HL-60 (cell line): ENCODE results near the gene NRCAM.
"Not testable (repeated sequence)": the region's sequence is repeated elsewhere in the genome, so short reads cannot be mapped to it uniquely, and the experiment has no call there.

Source experiments
- DNase-seq, 2 experiments: peaks; one replicate each; pipeline ENCODE4 v3.0.0-alpha.2; 2010 to 2020; ENCODE audit warnings: low read depth in 1 of 2, low spot score in 1 of 2
- H3K27ac ChIP-seq: fragments of 250-450 bp; sonication (Bioruptor Pico); replicated peaks from 2 replicates; pipeline ENCODE4 v1.5.1; 2020; ENCODE audit warnings: mild to moderate bottlenecking, moderate library complexity
- H3K27me3 ChIP-seq: fragments of 250-450 bp; sonication (Bioruptor Pico); 2 replicates; pipeline ENCODE4 v1.5.1; 2021; ENCODE audit warnings: mild to moderate bottlenecking, moderate library complexity; ENCODE audit not compliant: insufficient read depth, poor library complexity, severe bottlenecking
- H3K4me3 ChIP-seq: replicated peaks from 2 replicates; pipeline ENCODE4 v1.5.1; 2011; ENCODE audit warnings: mild to moderate bottlenecking, control low read depth, low read length; ENCODE audit not compliant: insufficient read depth
- GABPA ChIP-seq: IDR thresholded peaks from 2 replicates; pipeline ENCODE4 v1.6.1; 2012; ENCODE audit warnings: low read depth
- POLR2AphosphoS5 ChIP-seq: IDR thresholded peaks from 2 replicates; pipeline ENCODE4 v1.6.1; 2012; ENCODE audit warnings: low read depth
- SPI1 ChIP-seq: IDR thresholded peaks from 2 replicates; pipeline ENCODE4 v1.6.1; 2012; ENCODE audit warnings: low read depth, mild to moderate bottlenecking, borderline replicate concordance
- TF ChIP-seq, protein P1 (sequence below): IDR thresholded peaks from one replicate; pipeline ENCODE4 v1.5.1; 2011; ENCODE audit warnings: low read length, control low read depth, inconsistent platforms; ENCODE audit not compliant: insufficient read depth
- TF ChIP-seq, protein P2 (sequence below): IDR thresholded peaks from 2 replicates; pipeline ENCODE4 v1.6.1; 2012; ENCODE audit warnings: low read depth; ENCODE audit not compliant: insufficient replicate concordance

Gene NRCAM

DNA sequence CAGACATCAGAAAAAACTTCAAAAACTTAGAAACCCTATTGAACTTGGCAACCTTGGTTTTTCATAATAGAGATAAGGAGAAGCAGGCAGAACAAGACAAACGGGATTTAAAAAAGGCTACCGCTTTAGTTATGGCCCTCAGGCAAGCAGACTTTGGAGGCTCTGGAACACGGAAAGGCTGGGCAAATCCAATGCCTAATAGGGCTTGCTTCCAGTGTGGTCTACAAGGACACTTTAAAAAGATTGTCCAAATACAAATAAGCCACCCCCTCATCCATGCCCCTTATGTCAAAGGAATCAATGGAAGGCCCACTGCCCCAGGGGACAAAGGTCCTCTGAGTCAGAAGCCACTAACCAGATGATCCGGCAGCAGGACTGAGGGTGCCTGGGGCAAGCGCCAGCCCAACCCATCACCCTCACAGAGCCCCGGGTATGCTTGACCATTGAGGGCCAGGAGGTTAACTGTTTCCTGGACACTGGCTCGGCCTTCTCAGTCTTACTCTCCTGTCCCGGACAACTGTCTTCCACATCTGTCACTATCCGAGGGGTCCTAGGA, 115.3 kb downstream of the NRCAM start:
- Histone ChIP-seq H3K4me3 (no peak overlapping the region), H3K27me3 (no peaks in the 10 kb centered on the region), H3K27ac (no peak overlapping the region)
- TF ChIP-seq, protein P1, sequence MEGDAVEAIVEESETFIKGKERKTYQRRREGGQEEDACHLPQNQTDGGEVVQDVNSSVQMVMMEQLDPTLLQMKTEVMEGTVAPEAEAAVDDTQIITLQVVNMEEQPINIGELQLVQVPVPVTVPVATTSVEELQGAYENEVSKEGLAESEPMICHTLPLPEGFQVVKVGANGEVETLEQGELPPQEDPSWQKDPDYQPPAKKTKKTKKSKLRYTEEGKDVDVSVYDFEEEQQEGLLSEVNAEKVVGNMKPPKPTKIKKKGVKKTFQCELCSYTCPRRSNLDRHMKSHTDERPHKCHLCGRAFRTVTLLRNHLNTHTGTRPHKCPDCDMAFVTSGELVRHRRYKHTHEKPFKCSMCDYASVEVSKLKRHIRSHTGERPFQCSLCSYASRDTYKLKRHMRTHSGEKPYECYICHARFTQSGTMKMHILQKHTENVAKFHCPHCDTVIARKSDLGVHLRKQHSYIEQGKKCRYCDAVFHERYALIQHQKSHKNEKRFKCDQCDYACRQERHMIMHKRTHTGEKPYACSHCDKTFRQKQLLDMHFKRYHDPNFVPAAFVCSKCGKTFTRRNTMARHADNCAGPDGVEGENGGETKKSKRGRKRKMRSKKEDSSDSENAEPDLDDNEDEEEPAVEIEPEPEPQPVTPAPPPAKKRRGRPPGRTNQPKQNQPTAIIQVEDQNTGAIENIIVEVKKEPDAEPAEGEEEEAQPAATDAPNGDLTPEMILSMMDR = no peak
- no peak for DNase-seq

DNA sequence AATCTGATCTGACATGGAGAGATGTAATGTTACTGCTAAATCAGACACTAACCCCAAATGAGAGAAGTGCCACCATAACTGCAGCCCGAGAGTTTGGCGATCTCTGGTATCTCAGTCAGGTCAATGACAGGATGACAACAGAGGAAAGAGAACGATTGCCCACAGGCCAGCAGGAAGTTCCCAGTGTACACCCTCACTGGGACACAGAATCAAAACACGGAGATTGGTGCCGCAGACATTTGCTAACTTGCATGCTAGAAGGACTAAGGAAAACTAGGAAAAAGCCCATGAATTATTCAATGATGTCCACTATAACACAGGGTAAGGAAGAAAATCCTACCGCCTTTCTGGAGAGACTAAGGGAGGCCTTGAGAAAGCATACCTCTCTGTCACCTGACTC, 115.8 kb downstream of the NRCAM start:
- H3K27me3 ChIP-seq, DNase-seq, H3K27ac ChIP-seq, H3K4me3 ChIP-seq: not testable (repeated sequence)

DNA sequence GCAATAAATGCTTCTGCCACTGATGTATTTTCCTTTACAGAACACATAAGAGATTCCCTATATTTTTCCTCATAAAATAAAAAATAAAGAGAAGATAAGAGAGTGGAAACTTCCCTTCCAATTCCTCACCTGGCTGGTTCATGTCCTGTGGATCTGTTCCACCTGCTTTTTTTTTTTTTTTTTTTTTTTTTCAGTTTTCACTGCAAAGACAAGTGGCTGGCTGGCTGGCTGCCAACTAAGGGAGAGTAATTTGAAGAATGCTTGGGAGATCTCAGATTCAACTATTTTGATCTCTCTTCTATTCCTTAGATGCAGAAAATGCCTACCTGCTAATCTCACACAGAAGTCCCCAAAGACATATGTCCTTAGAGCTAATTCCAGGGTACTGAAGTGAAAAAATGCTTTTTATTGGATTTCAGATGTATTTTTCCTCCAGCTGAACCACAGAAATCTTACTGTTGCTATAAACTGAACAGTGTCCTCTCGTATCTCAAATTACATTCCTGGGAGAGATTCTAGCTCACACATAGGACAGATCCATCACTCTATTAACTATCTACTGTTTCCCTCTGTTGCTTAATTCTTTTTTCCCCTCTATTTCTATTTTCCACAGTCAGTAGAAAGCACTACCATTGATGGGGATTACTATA, 120.8 kb downstream of the NRCAM start:
- Histone ChIP-seq H3K27me3 (no peaks in the 10 kb centered on the region), H3K4me3 (no peak overlapping the region), H3K27ac (no peak overlapping the region)
- no peak for DNase-seq
- TF ChIP-seq POLR2AphosphoS5 = no peak
- TF ChIP-seq, protein P1 = no peak
- TF ChIP-seq SPI1 = no peak
- TF ChIP-seq GABPA = no peak
- TF ChIP-seq, protein P2, sequence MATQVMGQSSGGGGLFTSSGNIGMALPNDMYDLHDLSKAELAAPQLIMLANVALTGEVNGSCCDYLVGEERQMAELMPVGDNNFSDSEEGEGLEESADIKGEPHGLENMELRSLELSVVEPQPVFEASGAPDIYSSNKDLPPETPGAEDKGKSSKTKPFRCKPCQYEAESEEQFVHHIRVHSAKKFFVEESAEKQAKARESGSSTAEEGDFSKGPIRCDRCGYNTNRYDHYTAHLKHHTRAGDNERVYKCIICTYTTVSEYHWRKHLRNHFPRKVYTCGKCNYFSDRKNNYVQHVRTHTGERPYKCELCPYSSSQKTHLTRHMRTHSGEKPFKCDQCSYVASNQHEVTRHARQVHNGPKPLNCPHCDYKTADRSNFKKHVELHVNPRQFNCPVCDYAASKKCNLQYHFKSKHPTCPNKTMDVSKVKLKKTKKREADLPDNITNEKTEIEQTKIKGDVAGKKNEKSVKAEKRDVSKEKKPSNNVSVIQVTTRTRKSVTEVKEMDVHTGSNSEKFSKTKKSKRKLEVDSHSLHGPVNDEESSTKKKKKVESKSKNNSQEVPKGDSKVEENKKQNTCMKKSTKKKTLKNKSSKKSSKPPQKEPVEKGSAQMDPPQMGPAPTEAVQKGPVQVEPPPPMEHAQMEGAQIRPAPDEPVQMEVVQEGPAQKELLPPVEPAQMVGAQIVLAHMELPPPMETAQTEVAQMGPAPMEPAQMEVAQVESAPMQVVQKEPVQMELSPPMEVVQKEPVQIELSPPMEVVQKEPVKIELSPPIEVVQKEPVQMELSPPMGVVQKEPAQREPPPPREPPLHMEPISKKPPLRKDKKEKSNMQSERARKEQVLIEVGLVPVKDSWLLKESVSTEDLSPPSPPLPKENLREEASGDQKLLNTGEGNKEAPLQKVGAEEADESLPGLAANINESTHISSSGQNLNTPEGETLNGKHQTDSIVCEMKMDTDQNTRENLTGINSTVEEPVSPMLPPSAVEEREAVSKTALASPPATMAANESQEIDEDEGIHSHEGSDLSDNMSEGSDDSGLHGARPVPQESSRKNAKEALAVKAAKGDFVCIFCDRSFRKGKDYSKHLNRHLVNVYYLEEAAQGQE = no peak

DNA sequence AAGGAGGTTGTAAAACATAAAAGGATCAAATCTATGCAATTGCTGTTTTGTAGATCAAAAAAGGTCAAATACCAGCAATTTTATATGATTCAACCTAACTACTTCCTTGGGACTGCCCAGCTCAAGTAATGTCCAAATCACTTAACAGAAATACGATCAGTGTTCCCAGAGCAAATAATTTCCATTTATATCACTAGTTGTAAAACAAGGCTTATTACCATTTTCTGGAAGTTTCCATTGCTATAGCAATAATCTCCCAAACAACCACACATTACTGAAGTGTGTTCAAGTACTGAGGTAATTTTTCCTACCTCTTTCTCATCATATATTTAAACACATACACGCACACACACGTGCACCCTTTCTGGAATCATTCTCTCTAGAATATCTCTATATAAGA, 123.3 kb downstream of the NRCAM start:
- TF ChIP-seq POLR2AphosphoS5 (no peak), GABPA (no peak), SPI1 (no peak)
- TF ChIP-seq, protein P1 = no peak
- TF ChIP-seq, protein P2 = no peak
- H3K27ac ChIP-seq = no peak overlapping the region

More for the DNA sequence above, 123.3 kb downstream of the NRCAM start:
- Histone ChIP-seq H3K27me3 (no peaks in the 10 kb centered on the region), H3K4me3 (no peak overlapping the region)
- DNase-seq = no peak
